Endothelial cell of umbilical vein (primary cell): ENCODE data around the gene NHS.

Experiments used
- EZH2 ChIP-seq: IDR thresholded peaks from 2 replicates; pipeline ENCODE4 v1.6.1; 2012; ENCODE audit warnings: borderline replicate concordance, low read depth, mild to moderate bottlenecking, moderate library complexity, low read length, inconsistent platforms; ENCODE audit not compliant: severe bottlenecking
- FOS ChIP-seq: IDR thresholded peaks from 2 replicates; pipeline ENCODE4 v1.6.1; 2011; ENCODE audit warnings: mild to moderate bottlenecking, low read length, moderate library complexity, borderline replicate concordance; ENCODE audit not compliant: insufficient read depth
- GATA2 ChIP-seq: IDR thresholded peaks from 2 replicates; pipeline ENCODE4 v1.7.0; 2011; ENCODE audit warnings: low read depth, mild to moderate bottlenecking, moderate library complexity, mixed read lengths, low read length; ENCODE audit not compliant: insufficient read length, insufficient read depth
- JUN ChIP-seq: IDR thresholded peaks from 2 replicates; pipeline ENCODE4 v1.6.1; 2011; ENCODE audit warnings: borderline replicate concordance, low read depth; ENCODE audit not compliant: insufficient read length, insufficient read depth
- MYC ChIP-seq: IDR thresholded peaks from one replicate; pipeline ENCODE4 v1.6.1; 2011; ENCODE audit warnings: mild to moderate bottlenecking, low read depth, low read length
- POLR2A ChIP-seq: IDR thresholded peaks from 2 replicates; pipeline ENCODE4 v1.6.1; 2012; ENCODE audit warnings: low read depth, mild to moderate bottlenecking, control low read depth, low read length
- POLR2AphosphoS5 ChIP-seq: IDR thresholded peaks from 2 replicates; pipeline ENCODE4 v1.6.1; 2012; ENCODE audit warnings: low read depth, mild to moderate bottlenecking, control low read depth, low read length, moderate library complexity; ENCODE audit not compliant: insufficient read depth
- TF ChIP-seq, protein P1 (sequence below), 2 donors: IDR thresholded peaks; 1 replicate in 1 of 2; 2 replicates in 1 of 2; pipeline ENCODE4 v1.5.1; 2011; ENCODE audit warnings: low read length in 2 of 2, mild to moderate bottlenecking in 2 of 2, moderate library complexity in 2 of 2, control low read depth in 1 of 2, inconsistent platforms in 1 of 2, low read depth in 1 of 2; ENCODE audit not compliant: insufficient read depth in 1 of 2; ENCODE audit errors: extremely low read depth in 1 of 2
- TF ChIP-seq, protein P2 (sequence below): IDR thresholded peaks from 2 replicates; pipeline ENCODE4 v1.6.1; 2011; ENCODE audit not compliant: insufficient read depth, insufficient read length

DNA sequence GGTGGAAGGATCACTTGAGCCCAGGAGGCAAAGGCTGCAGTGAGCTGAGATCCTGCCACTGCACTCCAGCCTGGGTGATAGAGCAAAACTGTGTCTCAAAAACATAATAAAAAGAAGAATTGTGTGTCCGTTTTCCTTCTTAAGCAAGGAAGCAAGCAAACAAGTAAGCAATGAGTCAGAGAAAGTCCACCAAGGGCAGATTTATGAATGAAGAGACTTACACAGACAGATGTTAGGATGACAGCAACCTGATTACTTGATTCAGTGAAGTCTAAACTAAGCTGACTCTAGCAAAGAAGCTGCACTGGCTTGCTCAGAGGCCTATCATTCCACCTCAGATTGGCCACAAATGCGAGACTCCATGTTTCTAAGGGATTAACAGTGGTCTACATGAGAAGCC, 328.2 kb downstream of the NHS start:
- TF ChIP-seq POLR2AphosphoS5 (no peak), POLR2A (no peak), EZH2 (no peak), JUN (no peak), FOS (no peak), GATA2 (no peak), MYC (no peak)
- TF ChIP-seq, protein P1, sequence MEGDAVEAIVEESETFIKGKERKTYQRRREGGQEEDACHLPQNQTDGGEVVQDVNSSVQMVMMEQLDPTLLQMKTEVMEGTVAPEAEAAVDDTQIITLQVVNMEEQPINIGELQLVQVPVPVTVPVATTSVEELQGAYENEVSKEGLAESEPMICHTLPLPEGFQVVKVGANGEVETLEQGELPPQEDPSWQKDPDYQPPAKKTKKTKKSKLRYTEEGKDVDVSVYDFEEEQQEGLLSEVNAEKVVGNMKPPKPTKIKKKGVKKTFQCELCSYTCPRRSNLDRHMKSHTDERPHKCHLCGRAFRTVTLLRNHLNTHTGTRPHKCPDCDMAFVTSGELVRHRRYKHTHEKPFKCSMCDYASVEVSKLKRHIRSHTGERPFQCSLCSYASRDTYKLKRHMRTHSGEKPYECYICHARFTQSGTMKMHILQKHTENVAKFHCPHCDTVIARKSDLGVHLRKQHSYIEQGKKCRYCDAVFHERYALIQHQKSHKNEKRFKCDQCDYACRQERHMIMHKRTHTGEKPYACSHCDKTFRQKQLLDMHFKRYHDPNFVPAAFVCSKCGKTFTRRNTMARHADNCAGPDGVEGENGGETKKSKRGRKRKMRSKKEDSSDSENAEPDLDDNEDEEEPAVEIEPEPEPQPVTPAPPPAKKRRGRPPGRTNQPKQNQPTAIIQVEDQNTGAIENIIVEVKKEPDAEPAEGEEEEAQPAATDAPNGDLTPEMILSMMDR (IDR thresholded peaks at IDR 0.05; ENCODE audit: extremely low read depth in 1 of 2, insufficient read depth in 1 of 2, low read depth in 1 of 2, low read length in 2 of 2) = no peak
- TF ChIP-seq, protein P2, sequence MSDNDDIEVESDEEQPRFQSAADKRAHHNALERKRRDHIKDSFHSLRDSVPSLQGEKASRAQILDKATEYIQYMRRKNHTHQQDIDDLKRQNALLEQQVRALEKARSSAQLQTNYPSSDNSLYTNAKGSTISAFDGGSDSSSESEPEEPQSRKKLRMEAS = no peak
